NOMO-1 treated with dmso at 0.1 percent for 144 hours (cell line): ENCODE measurements around the gene RUFY1.
"Not testable (repeated sequence)": the region's sequence is repeated elsewhere in the genome, so short reads cannot be mapped to it uniquely, and the experiment has no call there.

ENCODE experiments used
- DNase-seq: peaks from one replicate; lab custom pipeline; 2025; ENCODE audit not compliant: unreplicated experiment; lab: John Stamatoyannopoulos, UW

Gene RUFY1

DNA sequence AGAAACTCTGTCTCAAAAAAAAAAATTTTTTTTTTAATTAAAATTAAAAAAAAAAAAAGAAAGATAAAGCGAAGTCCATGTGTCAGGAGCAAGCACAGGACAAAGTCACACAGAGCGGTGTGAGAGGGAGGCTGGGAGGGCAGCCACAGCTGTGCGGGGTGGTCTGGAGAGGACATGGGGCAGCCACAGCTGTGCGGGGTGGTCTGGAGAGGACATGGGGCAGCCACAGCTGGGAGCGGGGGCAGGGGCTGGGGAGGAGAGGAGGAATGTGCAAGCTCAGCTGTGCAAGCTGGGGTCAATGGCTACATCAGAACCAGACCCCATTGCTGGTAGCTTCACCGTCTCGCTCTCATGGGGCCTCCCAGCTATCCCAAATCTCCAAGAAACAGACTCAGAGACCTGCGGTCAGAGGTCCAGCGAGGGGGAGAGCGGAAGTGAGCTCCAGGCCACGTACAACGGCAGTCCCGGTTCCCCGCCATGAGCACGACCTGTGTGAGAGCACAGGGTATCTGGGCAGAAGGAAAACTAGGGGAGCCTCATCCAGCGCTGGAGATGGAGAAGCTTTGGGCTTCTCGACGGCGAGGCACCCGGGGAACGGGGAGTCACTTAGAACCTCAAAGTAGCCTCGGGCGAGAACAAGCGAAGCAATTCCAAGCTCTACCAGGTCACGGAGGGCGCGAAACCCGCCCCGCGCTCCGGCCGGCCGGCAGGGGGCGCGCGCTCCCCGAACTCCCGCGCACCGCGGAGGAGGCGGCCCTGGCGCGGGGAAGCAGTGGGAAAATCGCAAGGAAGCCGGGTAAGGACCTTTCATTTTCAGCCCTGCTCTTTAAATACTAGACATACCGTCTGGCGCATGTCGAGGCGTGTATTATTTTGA is 107.2 kb downstream of the RUFY1 start:
- not testable (repeated sequence) for DNase-seq

DNA sequence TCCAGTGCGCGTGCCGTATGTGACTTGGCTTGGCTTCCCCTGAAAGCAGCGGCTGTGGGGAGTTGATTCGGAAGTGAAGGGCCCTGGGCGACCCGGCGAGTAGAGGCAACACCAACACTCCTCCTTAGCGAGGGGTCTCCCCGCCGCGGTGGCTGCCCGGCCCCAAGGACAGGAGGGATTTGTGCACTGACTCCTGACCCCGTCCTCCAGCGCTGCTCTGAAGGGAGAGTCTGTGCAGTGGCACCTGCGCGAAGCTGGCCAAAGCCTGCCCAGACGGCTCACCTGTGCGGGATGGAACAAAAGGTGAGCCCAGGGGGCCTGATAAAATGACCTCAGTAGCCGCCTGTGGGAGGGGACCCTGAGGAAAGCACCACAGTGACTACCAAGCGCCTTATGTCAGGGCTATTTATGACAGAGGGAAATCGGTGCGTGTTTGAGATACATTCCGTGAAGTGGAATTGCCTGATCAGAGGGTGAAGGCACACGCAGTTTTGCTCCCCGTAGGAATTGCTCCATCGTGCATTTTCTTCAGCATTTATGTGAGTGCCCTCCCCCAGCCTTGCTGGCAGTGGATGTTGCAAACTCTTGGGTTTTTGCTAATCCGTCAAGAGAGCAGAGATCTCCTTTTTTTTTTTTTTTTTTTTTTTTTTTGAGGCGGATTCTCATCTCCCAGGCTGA is 108.0 kb downstream of the RUFY1 start:
- peak; percentile 35 for DNase-seq
